ENCODE results near the gene MAP4K3.

Gene MAP4K3

GRCh38 chr2:39243469-39244123 is 193.5 kb downstream of the MAP4K3 start, which contains the start of gene CDKL4:
TSS of gene CDKL4 (minus strand) at chr2:39243970.
- H3K4me3 ChIP-seq (ENCODE audit: low read depth, low read length) = peak within 1 kb of the TSS; percentile 49
- TF ChIP-seq, protein P1, sequence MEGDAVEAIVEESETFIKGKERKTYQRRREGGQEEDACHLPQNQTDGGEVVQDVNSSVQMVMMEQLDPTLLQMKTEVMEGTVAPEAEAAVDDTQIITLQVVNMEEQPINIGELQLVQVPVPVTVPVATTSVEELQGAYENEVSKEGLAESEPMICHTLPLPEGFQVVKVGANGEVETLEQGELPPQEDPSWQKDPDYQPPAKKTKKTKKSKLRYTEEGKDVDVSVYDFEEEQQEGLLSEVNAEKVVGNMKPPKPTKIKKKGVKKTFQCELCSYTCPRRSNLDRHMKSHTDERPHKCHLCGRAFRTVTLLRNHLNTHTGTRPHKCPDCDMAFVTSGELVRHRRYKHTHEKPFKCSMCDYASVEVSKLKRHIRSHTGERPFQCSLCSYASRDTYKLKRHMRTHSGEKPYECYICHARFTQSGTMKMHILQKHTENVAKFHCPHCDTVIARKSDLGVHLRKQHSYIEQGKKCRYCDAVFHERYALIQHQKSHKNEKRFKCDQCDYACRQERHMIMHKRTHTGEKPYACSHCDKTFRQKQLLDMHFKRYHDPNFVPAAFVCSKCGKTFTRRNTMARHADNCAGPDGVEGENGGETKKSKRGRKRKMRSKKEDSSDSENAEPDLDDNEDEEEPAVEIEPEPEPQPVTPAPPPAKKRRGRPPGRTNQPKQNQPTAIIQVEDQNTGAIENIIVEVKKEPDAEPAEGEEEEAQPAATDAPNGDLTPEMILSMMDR (IDR thresholded peaks at IDR 0.05; ENCODE audit: low read depth, low read length) = no peak

- H3K4me3 ChIP-seq (ENCODE audit: low read depth, low read length) = no peak overlapping the region
- TF ChIP-seq, protein P1 (IDR thresholded peaks at IDR 0.05; ENCODE audit: low read depth, low read length) = no peak
Observed at GRCh38 chr2:39241588-39241987, 195.5 kb downstream of the MAP4K3 start.

- TF ChIP-seq, protein P1 (IDR thresholded peaks at IDR 0.05; ENCODE audit: low read depth, low read length) = no peak
- no peak overlapping the region for H3K4me3 ChIP-seq (ENCODE audit: low read depth, low read length)
Observed at GRCh38 chr2:39240758-39241157, 196.3 kb downstream of the MAP4K3 start.

GRCh38 chr2:39234754-39235153 is 202.3 kb downstream of the MAP4K3 start:
- TF ChIP-seq, protein P1 (IDR thresholded peaks at IDR 0.05; ENCODE audit: low read depth, low read length) = no peak
- no peak overlapping the region for H3K4me3 ChIP-seq (ENCODE audit: low read depth, low read length)

DNA sequence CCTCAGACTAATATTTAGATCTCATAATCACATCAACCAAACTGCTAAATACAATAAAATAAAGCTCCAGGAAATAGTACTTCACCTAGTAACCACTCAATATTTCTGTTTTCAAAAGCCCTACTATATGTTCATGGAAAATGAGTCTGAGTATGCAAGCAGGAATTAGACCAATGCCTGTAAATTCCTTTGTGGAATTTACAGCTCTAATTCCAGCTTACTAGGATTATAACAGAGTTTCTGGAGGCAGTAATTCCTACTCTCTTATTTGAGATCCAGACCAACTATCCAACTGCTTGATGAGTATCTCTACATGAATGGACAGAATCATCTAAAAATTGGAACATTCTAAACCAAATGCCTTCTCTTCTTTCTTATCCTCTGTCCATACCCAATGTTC is 204.9 kb downstream of the MAP4K3 start:
- H3K4me3 ChIP-seq (ENCODE audit: low read depth, low read length) = no peak overlapping the region
- TF ChIP-seq, protein P1 (IDR thresholded peaks at IDR 0.05; ENCODE audit: low read depth, low read length) = no peak

DNA sequence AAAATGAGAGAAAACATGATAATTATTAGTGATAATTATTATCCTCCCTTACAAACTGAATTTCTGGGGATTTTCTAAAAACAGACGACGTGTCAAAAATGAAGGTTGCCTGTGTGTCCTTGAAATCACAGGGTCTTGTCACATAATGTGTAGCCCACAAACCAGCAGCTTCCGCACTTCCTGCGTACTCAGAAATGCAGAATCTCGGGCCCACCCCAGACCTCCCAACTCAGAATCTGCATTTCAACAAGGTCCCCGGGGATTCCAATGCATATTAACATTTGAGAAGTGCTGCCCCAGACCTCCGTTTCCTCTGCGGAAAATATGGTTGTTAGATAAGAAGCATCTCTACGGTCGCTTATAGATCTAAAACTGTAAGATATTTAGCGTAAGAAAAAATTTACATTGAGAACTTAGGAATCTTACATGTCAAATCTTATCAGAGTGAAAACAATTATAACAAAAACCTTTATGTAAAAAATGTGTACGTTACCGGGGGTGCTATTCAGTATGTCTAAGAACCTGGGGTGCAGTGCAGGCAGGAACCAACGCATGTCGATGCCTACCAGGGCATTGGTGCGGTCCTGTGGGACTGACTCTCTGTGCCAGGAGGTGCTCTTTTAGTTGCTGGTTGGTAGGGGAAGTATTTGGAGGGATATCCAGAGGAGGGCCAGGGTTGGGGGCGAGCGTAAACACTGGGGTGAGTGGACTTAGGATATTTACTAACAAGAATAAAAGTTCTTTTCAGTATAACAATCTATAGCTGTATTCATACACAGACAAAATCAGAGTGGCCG is 208.5 kb downstream of the MAP4K3 start:
- TF ChIP-seq, protein P1 (IDR thresholded peaks at IDR 0.05; ENCODE audit: low read depth, low read length) = no peak
- no peak overlapping the region for H3K4me3 ChIP-seq (ENCODE audit: low read depth, low read length)
